Ishikawa (cell line): ENCODE data around the gene SBDS.

ENCODE experiments used
- CEBPB ChIP-seq: IDR thresholded peaks from 2 replicates; pipeline ENCODE4 v1.6.1; 2012
- CREB1 ChIP-seq: IDR thresholded peaks from 2 replicates; pipeline ENCODE4 v1.6.1; 2012; ENCODE audit warnings: low read depth
- EGR1 ChIP-seq: IDR thresholded peaks from 2 replicates; pipeline ENCODE4 v1.6.1; 2012
- EP300 ChIP-seq: IDR thresholded peaks from 2 replicates; pipeline ENCODE4 v1.6.1; 2012; ENCODE audit warnings: borderline replicate concordance
- FOXM1 ChIP-seq: IDR thresholded peaks from 2 replicates; pipeline ENCODE4 v1.6.1; 2012; ENCODE audit warnings: low read depth, borderline replicate concordance
- NFIC ChIP-seq: IDR thresholded peaks from 2 replicates; pipeline ENCODE4 v1.6.1; 2012
- RAD21 ChIP-seq: IDR thresholded peaks from 2 replicates; pipeline ENCODE4 v1.6.1; 2012; ENCODE audit warnings: low read depth
- TAF1 ChIP-seq: IDR thresholded peaks from 2 replicates; pipeline ENCODE4 v1.6.1; 2012; ENCODE audit warnings: low read depth, mild to moderate bottlenecking
- TCF12 ChIP-seq: IDR thresholded peaks from 2 replicates; pipeline ENCODE4 v1.6.1; 2012; ENCODE audit warnings: low read depth
- TEAD4 ChIP-seq: IDR thresholded peaks from 2 replicates; pipeline ENCODE4 v1.6.1; 2012
- YY1 ChIP-seq: IDR thresholded peaks from 2 replicates; pipeline ENCODE4 v1.6.1; 2012; ENCODE audit warnings: low read depth
- ZBTB7A ChIP-seq: IDR thresholded peaks from 2 replicates; pipeline ENCODE4 v1.6.1; 2012; ENCODE audit warnings: low read depth
- TF ChIP-seq, protein P1 (sequence below): IDR thresholded peaks from 2 replicates; pipeline ENCODE4 v1.6.1; 2012
- TF ChIP-seq, protein P2 (sequence below): IDR thresholded peaks from 2 replicates; pipeline ENCODE4 v1.6.1; 2012; ENCODE audit warnings: low read depth, mild to moderate bottlenecking
- TF ChIP-seq, protein P3 (sequence below): IDR thresholded peaks from 2 replicates; pipeline ENCODE4 v1.6.1; 2012

SBDS gene

DNA sequence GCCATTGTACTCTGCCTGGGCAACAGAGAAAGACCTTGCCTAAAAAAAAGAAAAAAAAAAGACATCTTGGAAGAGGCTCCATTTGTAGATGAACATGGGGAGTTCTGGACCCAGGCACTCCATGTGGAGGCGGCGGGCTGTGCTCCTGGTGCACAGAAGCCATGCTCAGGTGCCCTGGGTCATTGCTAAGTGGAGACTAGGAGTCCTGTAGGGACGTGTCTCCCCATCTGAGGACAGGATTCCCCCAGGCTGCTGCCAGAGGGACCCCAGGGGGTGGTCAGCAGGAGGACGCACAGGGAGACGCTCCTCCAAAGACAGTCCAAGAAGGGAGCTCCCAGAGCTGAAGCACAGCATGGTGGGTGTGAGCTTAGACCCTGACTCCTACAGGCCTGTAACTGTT is 34.3 kb downstream of the SBDS start:
- TF ChIP-seq TEAD4 (no peak), CEBPB (no peak), NFIC (no peak), TCF12 (no peak)
- TF ChIP-seq, protein P1, sequence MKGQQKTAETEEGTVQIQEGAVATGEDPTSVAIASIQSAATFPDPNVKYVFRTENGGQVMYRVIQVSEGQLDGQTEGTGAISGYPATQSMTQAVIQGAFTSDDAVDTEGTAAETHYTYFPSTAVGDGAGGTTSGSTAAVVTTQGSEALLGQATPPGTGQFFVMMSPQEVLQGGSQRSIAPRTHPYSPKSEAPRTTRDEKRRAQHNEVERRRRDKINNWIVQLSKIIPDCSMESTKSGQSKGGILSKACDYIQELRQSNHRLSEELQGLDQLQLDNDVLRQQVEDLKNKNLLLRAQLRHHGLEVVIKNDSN = no peak

DNA sequence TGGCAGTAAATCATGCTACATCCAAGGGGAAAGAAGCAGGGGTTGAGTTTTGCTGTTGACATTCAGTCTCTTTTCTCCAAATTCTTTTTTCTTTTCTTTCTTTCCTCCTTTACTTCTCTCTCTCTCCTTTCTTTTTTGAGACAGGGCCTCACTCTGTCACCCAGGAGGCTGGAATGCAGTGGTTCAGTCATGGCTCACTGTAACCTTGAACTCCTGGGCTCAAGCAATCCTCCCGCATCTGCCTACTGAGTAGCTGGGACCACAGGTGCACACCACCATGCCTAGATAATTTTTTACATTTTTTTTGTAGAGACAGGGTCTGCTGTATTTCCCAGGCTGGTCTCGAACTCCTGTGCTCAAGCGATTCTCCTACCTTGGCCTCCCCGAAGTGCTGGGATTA is 35.2 kb downstream of the SBDS start:
- no peak for TF ChIP-seq TAF1
- no peak for TF ChIP-seq RAD21
- no peak for TF ChIP-seq CEBPB
- TF ChIP-seq EP300 = no peak
- no peak for TF ChIP-seq TEAD4
- TF ChIP-seq, protein P2, sequence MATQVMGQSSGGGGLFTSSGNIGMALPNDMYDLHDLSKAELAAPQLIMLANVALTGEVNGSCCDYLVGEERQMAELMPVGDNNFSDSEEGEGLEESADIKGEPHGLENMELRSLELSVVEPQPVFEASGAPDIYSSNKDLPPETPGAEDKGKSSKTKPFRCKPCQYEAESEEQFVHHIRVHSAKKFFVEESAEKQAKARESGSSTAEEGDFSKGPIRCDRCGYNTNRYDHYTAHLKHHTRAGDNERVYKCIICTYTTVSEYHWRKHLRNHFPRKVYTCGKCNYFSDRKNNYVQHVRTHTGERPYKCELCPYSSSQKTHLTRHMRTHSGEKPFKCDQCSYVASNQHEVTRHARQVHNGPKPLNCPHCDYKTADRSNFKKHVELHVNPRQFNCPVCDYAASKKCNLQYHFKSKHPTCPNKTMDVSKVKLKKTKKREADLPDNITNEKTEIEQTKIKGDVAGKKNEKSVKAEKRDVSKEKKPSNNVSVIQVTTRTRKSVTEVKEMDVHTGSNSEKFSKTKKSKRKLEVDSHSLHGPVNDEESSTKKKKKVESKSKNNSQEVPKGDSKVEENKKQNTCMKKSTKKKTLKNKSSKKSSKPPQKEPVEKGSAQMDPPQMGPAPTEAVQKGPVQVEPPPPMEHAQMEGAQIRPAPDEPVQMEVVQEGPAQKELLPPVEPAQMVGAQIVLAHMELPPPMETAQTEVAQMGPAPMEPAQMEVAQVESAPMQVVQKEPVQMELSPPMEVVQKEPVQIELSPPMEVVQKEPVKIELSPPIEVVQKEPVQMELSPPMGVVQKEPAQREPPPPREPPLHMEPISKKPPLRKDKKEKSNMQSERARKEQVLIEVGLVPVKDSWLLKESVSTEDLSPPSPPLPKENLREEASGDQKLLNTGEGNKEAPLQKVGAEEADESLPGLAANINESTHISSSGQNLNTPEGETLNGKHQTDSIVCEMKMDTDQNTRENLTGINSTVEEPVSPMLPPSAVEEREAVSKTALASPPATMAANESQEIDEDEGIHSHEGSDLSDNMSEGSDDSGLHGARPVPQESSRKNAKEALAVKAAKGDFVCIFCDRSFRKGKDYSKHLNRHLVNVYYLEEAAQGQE = no peak

DNA sequence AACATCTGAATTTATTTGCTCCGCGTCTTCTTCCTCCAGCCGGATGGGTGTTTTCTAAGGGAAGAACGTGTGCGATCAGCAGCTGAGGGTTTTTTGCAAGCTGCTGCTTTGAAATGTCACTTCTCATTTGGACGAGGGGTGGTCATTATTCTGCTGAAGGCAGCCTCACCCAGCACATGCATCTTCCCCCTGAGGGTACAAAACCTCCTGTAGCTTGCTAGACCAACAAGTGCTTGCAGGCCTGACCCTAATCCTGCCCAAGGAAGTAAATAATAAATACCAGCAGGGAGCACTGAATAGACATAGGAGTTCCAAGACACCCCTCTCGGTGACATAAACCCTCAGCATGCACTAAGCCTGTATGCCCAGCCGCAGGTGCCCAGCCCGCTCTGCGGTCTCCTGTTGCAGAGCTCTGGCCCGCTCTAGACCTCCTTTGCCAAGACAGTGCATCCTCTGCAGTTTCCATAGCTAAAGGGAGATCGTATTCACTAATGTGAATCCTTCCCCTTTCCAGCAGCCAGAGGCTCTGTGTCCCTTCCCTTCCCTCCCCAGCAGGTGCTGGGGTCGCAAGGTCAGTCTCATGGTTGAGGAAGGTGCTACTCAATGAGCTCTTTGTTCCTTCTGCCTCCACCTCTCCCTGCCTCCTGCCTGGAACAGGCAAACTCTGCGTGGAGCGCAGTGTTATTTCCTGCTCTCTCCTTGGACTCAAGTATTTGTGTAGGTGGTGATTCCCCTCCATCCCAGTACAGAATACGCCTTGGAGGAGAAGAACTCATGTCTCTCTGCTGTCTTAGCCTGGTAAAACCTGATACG is 36.6 kb downstream of the SBDS start:
- no peak for TF ChIP-seq EP300
- TF ChIP-seq EGR1 = no peak
- TF ChIP-seq CEBPB = no peak
- TF ChIP-seq RAD21 = no peak
- no peak for TF ChIP-seq FOXM1
- TF ChIP-seq NFIC = no peak
- TF ChIP-seq TCF12 = no peak
- TF ChIP-seq, protein P1 = no peak
- TF ChIP-seq, protein P3, sequence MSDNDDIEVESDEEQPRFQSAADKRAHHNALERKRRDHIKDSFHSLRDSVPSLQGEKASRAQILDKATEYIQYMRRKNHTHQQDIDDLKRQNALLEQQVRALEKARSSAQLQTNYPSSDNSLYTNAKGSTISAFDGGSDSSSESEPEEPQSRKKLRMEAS = no peak
- no peak for TF ChIP-seq YY1
- TF ChIP-seq, protein P2 = no peak
- no peak for TF ChIP-seq TAF1
- TF ChIP-seq TEAD4 = no peak
- TF ChIP-seq CREB1 = no peak

DNA sequence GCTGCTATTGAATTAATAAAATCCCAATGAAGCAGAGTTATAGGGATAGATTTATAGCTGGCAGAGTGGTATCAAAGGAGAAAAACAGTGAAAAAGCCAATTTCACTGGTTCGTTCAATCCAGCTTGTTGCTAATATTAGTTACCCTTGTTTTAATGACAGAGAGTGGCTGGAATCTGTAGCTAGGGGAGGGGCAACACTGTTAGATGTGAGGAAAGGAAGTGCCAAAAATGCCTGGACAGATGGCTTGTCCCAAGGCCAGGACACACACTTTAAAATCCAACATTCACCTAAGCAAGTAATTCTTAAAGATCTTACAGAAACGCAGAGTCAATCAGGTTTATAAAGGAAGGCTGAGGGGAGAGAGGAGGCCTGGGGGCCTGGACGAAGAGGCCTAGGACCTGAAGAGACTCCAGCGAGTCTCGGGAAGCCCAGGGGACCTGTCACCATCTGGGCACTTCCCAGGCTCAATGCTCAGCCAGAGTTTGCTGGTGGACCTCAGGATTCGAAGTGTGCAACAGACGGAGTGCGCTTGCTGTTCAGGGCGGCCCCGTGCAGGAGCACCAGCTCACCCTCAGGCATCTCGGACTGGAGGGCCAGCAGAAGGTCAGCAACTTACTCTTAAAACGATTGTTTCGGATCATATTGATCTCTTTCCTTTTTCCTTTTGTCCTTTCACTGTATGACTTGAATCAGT is 37.6 kb downstream of the SBDS start:
- TF ChIP-seq, protein P3 = no peak
- TF ChIP-seq CREB1 (no peak), TEAD4 (no peak)

DNA sequence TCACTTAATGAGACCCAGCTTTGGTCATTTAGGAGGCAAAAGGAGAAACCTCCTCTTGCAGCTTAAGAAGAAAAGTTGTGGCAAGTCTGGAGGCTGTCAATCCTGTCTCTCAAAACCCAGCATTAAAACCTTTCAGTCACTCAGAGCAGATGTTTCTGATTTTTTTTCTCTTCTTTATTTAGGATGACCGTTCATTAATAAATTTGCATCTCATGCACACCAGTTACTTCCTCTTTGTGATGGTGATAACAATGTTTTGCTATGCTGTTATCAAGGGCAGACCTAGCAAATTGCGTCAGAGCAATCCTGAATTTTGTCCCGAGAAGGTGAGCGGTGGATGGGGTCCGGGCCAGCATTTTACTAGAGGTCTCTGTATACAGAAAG is 42.4 kb downstream of the SBDS start:
- TF ChIP-seq EGR1 (no peak), FOXM1 (no peak), RAD21 (no peak), ZBTB7A (no peak), CREB1 (no peak), CEBPB (no peak), EP300 (no peak), TEAD4 (no peak), YY1 (no peak), NFIC (no peak), TCF12 (no peak), TAF1 (no peak)
- TF ChIP-seq, protein P3 = no peak
- TF ChIP-seq, protein P1 = no peak
- TF ChIP-seq, protein P2 = no peak
